A549 (cell line): Measurements from ENCODE around the gene SLC25A19. TPM values are rescaled to one million over a fixed set of nuclear protein-coding genes. Genes with fewer than 3 reads are reported as not detected.

Experiments used
- ATAC-seq, 2 experiments: fragments of 200-7000 bp in 1 of 2; fragments of >200 bp in 1 of 2; cut with Nextera tagmentation in 1 of 2; cut with Tn5 transposase in 1 of 2; 3 replicates each; pipeline versions ENCODE4 v1.8.0 to v1.9.1; 2018 to 2020; ENCODE audit warnings: mild to moderate bottlenecking in 1 of 2, moderate library complexity in 1 of 2
- CTCF ChIA-PET: fragments of 300-600 bp; sonication (Branson Sonifier 250); formaldehyde crosslinking; extraction: SDS; loops from one replicate; lab custom pipeline; 2021; ENCODE audit warnings: antibody characterized with exemption, inconsistent platforms; lab: Yijun Ruan, JAX
- POLR2A ChIA-PET: fragments of 350-600 bp; formaldehyde crosslinking; extraction: SDS; loops from one replicate; lab custom pipeline; 2021; ENCODE audit warnings: antibody characterized with exemption, inconsistent platforms; lab: Yijun Ruan, JAX
- DNase-seq, 2 experiments: peaks; one replicate each; pipeline versions ENCODE4 v3.0.0 to v3.0.0-alpha.2; 2011 to 2016; ENCODE audit warnings: low read depth in 1 of 2, low spot score in 1 of 2
- FAIRE-seq: peaks from 2 replicates; lab custom pipeline; 2011; peaks lifted over from hg19 to GRCh38; lab: Jason Lieb, UNC
- H3K27ac ChIP-seq, 2 experiments: fragments of >200 bp; sonication (Bioruptor Twin); formaldehyde crosslinking; 3 replicates each; pipeline ENCODE4 v1.5.1; 2016 to 2017
- H3K4me1 ChIP-seq: fragments of >200 bp; sonication (Bioruptor Twin); formaldehyde crosslinking; 3 replicates; pipeline ENCODE4 v1.6.1; 2016
- H3K4me2 ChIP-seq: fragments of >200 bp; sonication (Bioruptor Twin); formaldehyde crosslinking; 3 replicates; pipeline ENCODE4 v1.6.1; 2016
- H3K4me3 ChIP-seq: fragments of >200 bp; sonication (Bioruptor Twin); formaldehyde crosslinking; 3 replicates; pipeline ENCODE4 v1.5.1; 2016
- H3K9me3 ChIP-seq: fragments of >200 bp; sonication (Bioruptor Twin); formaldehyde crosslinking; 3 replicates; pipeline ENCODE4 v1.6.1; 2016
- CHD4 ChIP-seq: fragments of 200-600 bp; sonication (generic); IDR thresholded peaks from 2 replicates; pipeline ENCODE4 v1.6.1; 2016; ENCODE audit warnings: antibody characterized with exemption, mild to moderate bottlenecking, borderline replicate concordance
- CTCF ChIP-seq: fragments of >200 bp; sonication (Bioruptor Twin); formaldehyde crosslinking; IDR thresholded peaks from 3 replicates; pipeline ENCODE4 v1.5.1; 2016
- FOXS1 ChIP-seq: fragments of 250-450 bp; sonication (Bioruptor Pico); IDR thresholded peaks from 2 replicates; pipeline ENCODE4 v1.5.0; 2020; ENCODE audit warnings: mild to moderate bottlenecking, moderate library complexity
- HOXA7 ChIP-seq: fragments of 250-450 bp; sonication (Bioruptor Pico); IDR thresholded peaks from 2 replicates; pipeline ENCODE4 v1.5.0; 2020; ENCODE audit warnings: mild to moderate bottlenecking, moderate library complexity
- JUN ChIP-seq, 2 experiments: fragments of >200 bp; sonication (Bioruptor Twin); formaldehyde crosslinking; IDR thresholded peaks; 2 replicates in 1 of 2; 3 replicates in 1 of 2; pipeline ENCODE4 v1.6.1; 2016 to 2017
- PBX3 ChIP-seq: IDR thresholded peaks from 2 replicates; pipeline ENCODE4 v1.6.1; 2012
- PHF8 ChIP-seq: fragments of 200-600 bp; sonication (generic); IDR thresholded peaks from 2 replicates; pipeline ENCODE4 v1.6.1; 2016; ENCODE audit warnings: low read depth, mild to moderate bottlenecking, antibody characterized with exemption, moderate library complexity, borderline replicate concordance
- RAD21 ChIP-seq, 2 experiments: fragments of >200 bp in 1 of 2; sonication (Bioruptor Twin) in 1 of 2; formaldehyde crosslinking in 1 of 2; IDR thresholded peaks in 1 of 2; conservative IDR thresholded peaks in 1 of 2; 2 replicates in 1 of 2; 3 replicates in 1 of 2; pipeline ENCODE4 v1.6.1; 2012 to 2018; ENCODE audit warnings: inconsistent platforms in 1 of 2
- REST ChIP-seq: fragments of 200-600 bp; sonication (generic); IDR thresholded peaks from 2 replicates; pipeline ENCODE4 v1.6.1; 2016; ENCODE audit warnings: antibody characterized with exemption, mild to moderate bottlenecking, moderate library complexity
- SMC3 ChIP-seq: fragments of >200 bp; sonication (Bioruptor Twin); formaldehyde crosslinking; IDR thresholded peaks from 3 replicates; pipeline ENCODE4 v1.6.1; 2018; ENCODE audit warnings: inconsistent platforms
- USF2 ChIP-seq: fragments of 450-650 bp; IDR thresholded peaks from 2 replicates; pipeline ENCODE4 v1.6.1; 2014; ENCODE audit warnings: antibody characterized with exemption
- WGBS: methylation state at CpG from one replicate; pipeline ENCODE4 v1.1.6; 2017; ENCODE audit errors: missing lambda C conversion rate; 5-methylcytosine and 5-hydroxymethylcytosine counted together
- polyA plus RNA-seq, 4 experiments: library from polyadenylated mRNA; depleted of rRNA in 3 of 4; stranded (reverse); fragments of >200 nt; fragmentation: RNase III in 1 of 4; extraction: RNeasy Plus Mini Kit Qiagen cat#74134 plus additional on column Dnase treatment in 1 of 4; gene quantifications; 2 replicates in 3 of 4; 3 replicates in 1 of 4; pipeline ENCODE4 v1.2.3, GENCODE V29; 2011 to 2017

The SLC25A19 gene
- polyA plus RNA-seq, 2 of the 4 experiments (the other 2 are of a cell fraction): 14.9 to 15.3 TPM

- peak; percentile 49 to 79 for ATAC-seq
These were observed 48.7 kb downstream of the SLC25A19 start for GRCh38 chr17:75240394-75241142.

GRCh38 chr17:75239778-75240393 is 49.3 kb downstream of the SLC25A19 start:
- no peak overlapping the region for H3K4me3 ChIP-seq
- no peaks in the 10 kb centered on the region for H3K9me3 ChIP-seq
- no peak overlapping the region for H3K27ac ChIP-seq
- FAIRE-seq (no peak), DNase-seq (no peak), ATAC-seq (peak; percentile 0 to 5; a peak in 3 of 6 replicates)
- TF ChIP-seq HOXA7 (no peak), PBX3 (0 out of 2 replicates have a peak, but pooled peaks have one; percentile 42)
- 94% methylated on average over 23 of the region's 23 CpGs for WGBS
- 0 out of 3 replicates have a peak, but pooled peaks cover 6% of the 10 kb centered on the region for H3K4me1 ChIP-seq
- ChIA-PET CTCF (interaction anchor here (0.6 to 9.8 kb wide), 33 partner anchors 9 to 343 kb away, joined by 3 to 223 read pairs (median 6); partner anchors contain the start of genes ARMC7, GGA3, MIF4GD and MRPS7), POLR2A (interaction anchor here (1.1 to 2.0 kb wide), 3 partner anchors 8 to 31 kb away, joined by 3 to 13 read pairs (median 7); partner anchors contain the start of genes GGA3, MIF4GD and MRPS7)
- H3K4me2 ChIP-seq: no peak overlapping the region

More at GRCh38 chr17:75240394-75241142, 48.7 kb downstream of the SLC25A19 start:
- TF ChIP-seq RAD21 (conservative IDR thresholded peaks at IDR 0.05 in 1 of 2, IDR thresholded peaks at IDR 0.05 in 1 of 2) (peak; percentile 41 to 49), CHD4 (no peak), FOXS1 (0 out of 2 replicates have a peak, but pooled peaks have one; percentile 27), CTCF (peak; percentile 82), SMC3 (peak; percentile 57), USF2 (peak; percentile 32; the same call in 1 of the 2 replicates)
- DNase-seq (peak; percentile 77 to 81), FAIRE-seq (no peak)
- CTCF ChIA-PET: interaction anchor here (0.5 to 9.8 kb wide), 30 partner anchors 8 to 376 kb away, joined by 3 to 223 read pairs (median 6); partner anchors contain the start of genes ARMC7, GGA3, MIF4GD and MRPS7
- WGBS: 64% methylated on average over 22 of the region's 23 CpGs
- Histone ChIP-seq H3K4me1 (0 out of 3 replicates have a peak, but pooled peaks cover 6% of the 10 kb centered on the region), H3K4me2 (no peak overlapping the region), H3K9me3 (no peaks in the 10 kb centered on the region), H3K4me3 (no peak overlapping the region), H3K27ac (0 out of 6 replicates have a peak overlapping the region, but pooled peaks of 1 of the 2 experiments have one; percentile 14)
- POLR2A ChIA-PET: interaction anchor here (1.1 to 2.0 kb wide), 3 partner anchors 9 to 30 kb away, joined by 3 to 13 read pairs (median 7); partner anchors contain the start of genes GGA3, MIF4GD and MRPS7

- H3K4me3 ChIP-seq: no peak overlapping the region
- DNase-seq: no peak
- POLR2A ChIA-PET: interaction anchor here (2.0 kb wide), 1 partner anchor 22 kb away, joined by 13 read pairs; the partner anchor contains the start of genes GGA3 and MRPS7
- TF ChIP-seq PHF8 (no peak), REST (no peak), JUN (IDR thresholded peaks at IDR 0.05) (0 out of 5 replicates have a peak, but pooled peaks of 1 of the 2 experiments have one; percentile 28)
- TF ChIP-seq, all 56 proteins: peak for 1
- CTCF ChIA-PET: interaction anchor here (0.6 to 9.8 kb wide), 29 partner anchors 10 to 344 kb away, joined by 3 to 223 read pairs (median 7); partner anchors contain the start of genes ARMC7, GGA3, MIF4GD and MRPS7
- WGBS: 90% methylated on average over 12 of the region's 12 CpGs
- no peaks in the 10 kb centered on the region for H3K9me3 ChIP-seq
- FAIRE-seq: no peak
- H3K4me1 ChIP-seq: 0 out of 3 replicates have a peak, but pooled peaks cover 6% of the 10 kb centered on the region
- H3K27ac ChIP-seq: no peak overlapping the region
- no peak overlapping the region for H3K4me2 ChIP-seq
- ATAC-seq: no peak; a peak in 2 of 6 replicates
These were observed 50.0 kb downstream of the SLC25A19 start for GRCh38 chr17:75239214-75239613.
